HEK293 (cell line): ENCODE data around the gene DOCK3.

Experiments used
- CTCF ChIP-seq: fragments of 450-650 bp; formaldehyde crosslinking; IDR thresholded peaks from 2 replicates; pipeline ENCODE4 v1.5.1; 2016; ENCODE audit warnings: missing biosample characterization, missing genetic modification characterization
- KLF10 ChIP-seq: fragments of 450-650 bp; IDR thresholded peaks from 2 replicates; pipeline ENCODE4 v1.5.1; 2018; ENCODE audit warnings: missing biosample characterization, mild to moderate bottlenecking, missing genetic modification characterization
- MYNN ChIP-seq: fragments of 450-650 bp; formaldehyde crosslinking; IDR thresholded peaks from 2 replicates; pipeline ENCODE4 v1.5.1; 2016; ENCODE audit warnings: missing biosample characterization, missing genetic modification characterization, borderline replicate concordance
- TCF7L2 ChIP-seq: IDR thresholded peaks from 2 replicates; pipeline ENCODE4 v1.6.1; 2011; ENCODE audit warnings: low read depth, mild to moderate bottlenecking, inconsistent platforms, low read length, moderate library complexity, borderline replicate concordance
- ZBTB6 ChIP-seq: fragments of 450-650 bp; formaldehyde crosslinking; IDR thresholded peaks from 2 replicates; pipeline ENCODE4 v1.5.1; 2017; ENCODE audit warnings: missing biosample characterization, missing genetic modification characterization
- ZNF214 ChIP-seq: fragments of 450-650 bp; formaldehyde crosslinking; IDR thresholded peaks from 2 replicates; pipeline ENCODE4 v1.5.1; 2017; ENCODE audit warnings: missing biosample characterization, mild to moderate bottlenecking, missing genetic modification characterization, borderline replicate concordance
- ZNF280D ChIP-seq: fragments of 450-650 bp; formaldehyde crosslinking; IDR thresholded peaks from 2 replicates; pipeline ENCODE4 v1.5.1; 2016; ENCODE audit warnings: missing biosample characterization, missing genetic modification characterization
- TF ChIP-seq, protein P1 (sequence below): fragments of 450-650 bp; formaldehyde crosslinking; IDR thresholded peaks from 2 replicates; pipeline ENCODE4 v1.5.1; 2016; ENCODE audit warnings: missing biosample characterization, missing genetic modification characterization, low read depth

DNA sequence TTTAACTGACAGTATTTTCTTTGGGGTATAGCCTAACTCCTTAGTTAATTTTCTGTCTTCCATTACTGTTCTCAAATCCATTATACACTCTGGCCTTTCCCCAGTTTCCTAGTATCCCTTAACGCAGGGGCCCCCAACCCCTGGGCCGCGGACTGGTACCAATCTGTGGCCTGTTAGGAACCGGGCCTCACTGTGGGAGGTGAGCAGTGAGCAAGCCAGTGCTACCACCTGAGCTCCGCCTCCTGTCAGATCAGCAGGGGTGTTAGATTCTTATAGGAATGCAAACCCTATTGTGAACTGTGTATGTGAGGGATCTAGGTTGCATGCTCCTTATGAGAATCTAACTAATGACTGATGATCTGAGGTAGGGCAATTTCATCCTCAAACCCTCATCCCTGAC, 75.1 kb downstream of the DOCK3 start:
- TF ChIP-seq KLF10 (no peak), TCF7L2 (no peak), ZBTB6 (no peak), ZNF214 (no peak), MYNN (no peak), CTCF (no peak), ZNF280D (tag by site-specific recombination) (no peak)
- TF ChIP-seq, protein P1, sequence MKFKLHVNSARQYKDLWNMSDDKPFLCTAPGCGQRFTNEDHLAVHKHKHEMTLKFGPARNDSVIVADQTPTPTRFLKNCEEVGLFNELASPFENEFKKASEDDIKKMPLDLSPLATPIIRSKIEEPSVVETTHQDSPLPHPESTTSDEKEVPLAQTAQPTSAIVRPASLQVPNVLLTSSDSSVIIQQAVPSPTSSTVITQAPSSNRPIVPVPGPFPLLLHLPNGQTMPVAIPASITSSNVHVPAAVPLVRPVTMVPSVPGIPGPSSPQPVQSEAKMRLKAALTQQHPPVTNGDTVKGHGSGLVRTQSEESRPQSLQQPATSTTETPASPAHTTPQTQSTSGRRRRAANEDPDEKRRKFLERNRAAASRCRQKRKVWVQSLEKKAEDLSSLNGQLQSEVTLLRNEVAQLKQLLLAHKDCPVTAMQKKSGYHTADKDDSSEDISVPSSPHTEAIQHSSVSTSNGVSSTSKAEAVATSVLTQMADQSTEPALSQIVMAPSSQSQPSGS: no peak
